A673 (cell line): Measurements from ENCODE around the gene FLG. TPM values are rescaled to one million over a fixed set of nuclear protein-coding genes. Genes with fewer than 3 reads are reported as not detected.

ENCODE experiments used
- BruUV-seq: library from RNA; stranded (reverse); fragments of 400-500 nt; replicated peaks from 2 replicates; lab custom pipeline; 2021; lab: Mats Ljungman, UMichigan
- CTCF ChIA-PET: fragments of 300-600 bp; sonication (Branson Sonifier 250); formaldehyde crosslinking; loops from one replicate; lab custom pipeline; 2022; ENCODE audit warnings: antibody characterized with exemption; lab: Charles Lee
- POLR2A ChIA-PET: fragments of 300-600 bp; sonication (Branson Sonifier 250); formaldehyde crosslinking; loops from one replicate; lab custom pipeline; 2022; ENCODE audit warnings: antibody characterized with exemption; ENCODE audit not compliant: low non-redundant PET; lab: Charles Lee
- DNase-seq: peaks from one replicate; pipeline ENCODE4 v3.0.0-alpha.2; 2015; ENCODE audit warnings: low spot score
- H3K27ac ChIP-seq: fragments of 200-600 bp; sonication (generic); 2 replicates; pipeline ENCODE4 v1.5.1; 2016; ENCODE audit warnings: mixed run types, low read depth, mild to moderate bottlenecking, mixed read lengths, antibody characterized with exemption, low read length; ENCODE audit not compliant: poor library complexity, severe bottlenecking
- H3K27me3 ChIP-seq: fragments of 200-600 bp; sonication (generic); replicated peaks from 2 replicates; pipeline ENCODE4 v1.6.1; 2017; ENCODE audit warnings: mixed run types, low read depth, mild to moderate bottlenecking, mixed read lengths, antibody characterized with exemption, low read length; ENCODE audit not compliant: insufficient read depth, poor library complexity
- H3K36me3 ChIP-seq: fragments of 200-600 bp; sonication (generic); 2 replicates; pipeline ENCODE4 v1.6.1; 2016; ENCODE audit warnings: mixed run types, mild to moderate bottlenecking, mixed read lengths, antibody characterized with exemption, low read length; ENCODE audit not compliant: insufficient read depth, poor library complexity, severe bottlenecking
- H3K4me1 ChIP-seq: fragments of 200-600 bp; sonication (generic); 2 replicates; pipeline ENCODE4 v1.6.1; 2017; ENCODE audit warnings: mixed run types, mild to moderate bottlenecking, mixed read lengths, antibody characterized with exemption, low read length; ENCODE audit not compliant: insufficient read depth, poor library complexity, severe bottlenecking
- H3K4me3 ChIP-seq: fragments of 200-600 bp; sonication (generic); 2 replicates; pipeline ENCODE4 v1.5.1; 2016; ENCODE audit warnings: low read depth, mixed run types, mild to moderate bottlenecking, mixed read lengths, low read length; ENCODE audit not compliant: poor library complexity, severe bottlenecking
- H3K9me3 ChIP-seq: fragments of 200-600 bp; sonication (generic); 2 replicates; pipeline ENCODE4 v1.6.1; 2016; ENCODE audit warnings: mixed run types, low read depth, mild to moderate bottlenecking, mixed read lengths, antibody characterized with exemption, low read length; ENCODE audit not compliant: poor library complexity, severe bottlenecking
- CTCF ChIP-seq: fragments of 300-800, 200-600 bp; sonication (generic); conservative IDR thresholded peaks from 2 replicates; pipeline ENCODE4 v1.5.1; 2017; ENCODE audit warnings: low read depth, mild to moderate bottlenecking, antibody characterized with exemption, low read length, moderate library complexity, mixed read lengths
- EZH2 ChIP-seq: fragments of 200-600 bp; sonication (generic); IDR thresholded peaks from 2 replicates; pipeline ENCODE4 v1.6.1; 2017; ENCODE audit warnings: borderline replicate concordance, low read depth, mild to moderate bottlenecking, mixed read lengths, antibody characterized with exemption, low read length; ENCODE audit not compliant: poor library complexity, severe bottlenecking
- intact Hi-C: fragments of 100-400 bp; cut with micrococcal nuclease; formaldehyde crosslinking; loops from one replicate; pipeline ENCODE4 v1.10.0; 2022; ENCODE audit not compliant: unreplicated experiment
- total RNA-seq: library from RNA; stranded (reverse); gene quantifications from 2 replicates; pipeline ENCODE4 v1.2.3, GENCODE V29; 2021

The FLG gene
- total RNA-seq, 1 experiment from 2014 or later = not detected

GRCh38 chr1:152349611-152350010 lies 24.6 kb upstream of the FLG start:
- intact Hi-C loops = loop anchor here (5.0 kb wide), 1 partner anchor 108 kb away; no protein-coding TSS in a partner anchor
- CTCF ChIA-PET = no interaction called here
- Histone ChIP-seq H3K27ac (no peak overlapping the region), H3K4me1 (no peaks in the 10 kb centered on the region), H3K27me3 (no peaks in the 10 kb centered on the region), H3K4me3 (no peak overlapping the region), H3K36me3 (no peaks in the 10 kb centered on the region), H3K9me3 (no peaks in the 10 kb centered on the region)
- no peak for DNase-seq
- no TSS peak for BruUV-seq
- TF ChIP-seq CTCF (no peak), EZH2 (no peak)
- POLR2A ChIA-PET = no interaction called here

GRCh38 chr1:152348447-152348846 lies 23.4 kb upstream of the FLG start:
- H3K9me3 ChIP-seq = no peaks in the 10 kb centered on the region
- no TSS peak for BruUV-seq
- no peaks in the 10 kb centered on the region for H3K27me3 ChIP-seq
- CTCF ChIA-PET = interaction anchor here (0.6 kb wide), 2 partner anchors 62 to 110 kb away, joined by 3 read pairs; no protein-coding TSS in a partner anchor
- intact Hi-C loops = loop anchor here (5.0 kb wide), 1 partner anchor 109 kb away; no protein-coding TSS in a partner anchor
- H3K27ac ChIP-seq = no peak overlapping the region
- H3K36me3 ChIP-seq = no peaks in the 10 kb centered on the region
- no peak for TF ChIP-seq EZH2
- TF ChIP-seq CTCF = peak; percentile 34; the same call in 1 of the 2 replicates
- no peak overlapping the region for H3K4me3 ChIP-seq
- no peaks in the 10 kb centered on the region for H3K4me1 ChIP-seq
- POLR2A ChIA-PET = no interaction called here
- DNase-seq = no peak

- no peaks in the 10 kb centered on the region for H3K9me3 ChIP-seq
- POLR2A ChIA-PET = no interaction called here
These were observed 22.2 kb upstream of the FLG start for GRCh38 chr1:152347116-152347728.

More at GRCh38 chr1:152347116-152347728, 22.2 kb upstream of the FLG start:
- peak; percentile 71 for DNase-seq
- intact Hi-C loops = loop anchor here (1.0 to 5.0 kb wide), 3 partner anchors 110 to 294 kb away; no protein-coding TSS in a partner anchor
- Histone ChIP-seq H3K4me3 (no peak overlapping the region), H3K27ac (no peak overlapping the region), H3K36me3 (no peaks in the 10 kb centered on the region), H3K4me1 (no peaks in the 10 kb centered on the region), H3K27me3 (peaks cover 5% of the 10 kb centered on the region)
- no TSS peak for BruUV-seq
- TF ChIP-seq EZH2 (no peak), CTCF (peak; percentile 89)
- CTCF ChIA-PET = interaction anchor here (1.0 kb wide), 1 partner anchor 111 kb away, joined by 3 read pairs; no protein-coding TSS in a partner anchor
